EH (cell line): ENCODE measurements around the gene ZNF8.
"Not testable (repeated sequence)": the region's sequence is repeated elsewhere in the genome, so short reads cannot be mapped to it uniquely, and the experiment has no call there.

Experiments
- DNase-seq: peaks from one replicate; pipeline ENCODE4 v3.0.0-alpha.2; 2015; ENCODE audit warnings: low read depth

Gene ZNF8

DNA sequence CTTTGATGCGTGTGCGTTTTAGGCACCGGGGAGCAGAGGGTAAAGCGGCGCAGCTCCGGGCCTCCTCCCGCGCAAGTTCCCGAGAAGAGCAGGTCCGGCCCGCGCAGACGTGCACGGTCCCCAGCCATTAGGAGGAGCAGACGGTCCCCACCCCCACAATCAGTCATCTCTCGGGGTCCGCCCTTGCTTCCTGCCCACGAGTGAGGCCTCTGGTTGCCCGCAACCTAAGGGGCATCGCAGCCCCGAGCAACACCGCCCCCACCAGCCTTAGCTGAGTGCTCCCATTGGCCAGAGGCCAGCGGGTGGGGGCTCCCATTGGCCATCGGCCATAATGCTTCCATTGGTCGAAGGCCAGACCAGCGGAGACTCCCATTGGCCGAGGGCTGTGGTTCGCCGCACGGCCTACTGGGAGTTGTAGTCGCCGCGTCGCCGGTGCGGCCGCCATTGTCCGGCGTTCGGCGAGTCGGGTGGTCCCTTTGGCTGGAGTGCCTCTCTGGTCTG, at the start of gene ZNF8:
TSS of gene ZNF8 (plus strand) at position 415 of the 501 bp plus-strand sequence. CDS start 127 bp downstream, outside the sequence.
- peak; percentile 98 for DNase-seq

- DNase-seq = peak; percentile 14
Measured at GRCh38 chr19:58229255-58229639, 49.5 kb upstream of the ZNF8 start.

DNA sequence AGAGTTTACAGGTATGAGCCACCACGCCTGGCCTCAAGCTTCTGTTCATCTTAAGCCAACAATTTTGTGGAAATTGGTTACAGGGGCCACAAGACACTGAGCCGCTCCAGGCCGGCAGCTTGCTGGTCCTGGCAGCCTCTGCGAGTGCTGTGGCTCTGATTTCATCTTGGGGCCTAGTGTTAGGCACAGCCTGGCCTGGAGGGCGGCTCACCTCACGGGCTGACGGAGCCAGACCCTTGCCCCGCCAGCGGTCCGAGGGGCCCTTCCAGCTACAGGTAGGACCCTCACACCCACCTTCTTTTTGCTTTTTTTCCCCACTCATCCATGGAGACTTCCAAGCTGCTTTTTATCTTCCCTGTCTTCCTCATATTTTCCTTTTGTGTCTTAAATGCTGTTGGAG, 41.4 kb upstream of the ZNF8 start:
- DNase-seq = no peak

GRCh38 chr19:58243351-58243750, 35.4 kb upstream of the ZNF8 start:
- DNase-seq = no peak

- DNase-seq = no peak
Measured at GRCh38 chr19:58248886-58249285, 29.9 kb upstream of the ZNF8 start.

DNA sequence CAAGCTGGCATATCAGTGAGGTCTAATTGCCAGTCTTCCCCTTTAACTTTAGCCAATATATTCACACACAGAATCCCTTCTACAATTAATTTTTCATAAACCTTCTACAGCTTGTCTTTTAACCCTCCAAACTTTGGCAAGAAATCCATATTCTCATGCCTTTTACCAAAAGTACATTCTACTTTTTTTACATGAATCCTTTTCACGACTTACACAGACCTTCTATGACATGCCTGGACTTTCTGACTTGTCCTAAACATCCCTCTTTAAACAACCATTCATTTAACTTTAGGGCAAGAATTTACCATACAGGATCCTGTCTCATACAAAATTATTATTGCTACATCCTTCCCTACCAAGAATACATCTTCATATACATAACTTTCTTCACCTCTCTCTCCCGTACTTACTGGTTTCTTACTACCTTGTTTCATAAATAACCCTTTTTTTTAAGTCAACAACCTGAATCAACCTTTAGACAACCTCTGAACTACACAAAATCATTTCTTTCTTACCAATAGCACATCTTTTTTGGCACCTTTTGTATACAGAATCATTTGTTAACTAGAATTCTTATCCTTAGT, 26.6 kb upstream of the ZNF8 start:
- no peak for DNase-seq

DNA sequence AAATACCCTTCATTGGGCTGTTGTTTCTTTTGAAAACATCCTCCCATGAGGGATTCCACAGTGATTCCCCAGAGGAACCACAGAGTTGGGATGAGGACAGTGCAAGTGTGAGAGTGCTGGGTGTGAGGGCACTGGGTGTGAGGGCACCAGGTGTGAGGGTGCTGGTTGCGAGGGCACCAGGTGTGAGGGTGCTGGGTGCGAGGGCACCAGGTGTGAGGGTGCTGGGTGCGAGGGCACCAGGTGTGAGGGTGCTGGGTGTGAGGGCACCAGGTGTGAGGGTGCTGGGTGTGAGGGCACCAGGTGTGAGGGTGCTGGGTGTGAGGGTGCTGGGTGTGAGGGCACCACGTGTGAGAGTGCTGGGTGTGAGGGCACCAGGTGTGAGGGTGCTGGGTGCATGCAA, 20.5 kb upstream of the ZNF8 start:
- DNase-seq = not testable (repeated sequence)

GRCh38 chr19:58261600-58261967, 17.2 kb upstream of the ZNF8 start:
- DNase-seq = peak; percentile 4

DNA sequence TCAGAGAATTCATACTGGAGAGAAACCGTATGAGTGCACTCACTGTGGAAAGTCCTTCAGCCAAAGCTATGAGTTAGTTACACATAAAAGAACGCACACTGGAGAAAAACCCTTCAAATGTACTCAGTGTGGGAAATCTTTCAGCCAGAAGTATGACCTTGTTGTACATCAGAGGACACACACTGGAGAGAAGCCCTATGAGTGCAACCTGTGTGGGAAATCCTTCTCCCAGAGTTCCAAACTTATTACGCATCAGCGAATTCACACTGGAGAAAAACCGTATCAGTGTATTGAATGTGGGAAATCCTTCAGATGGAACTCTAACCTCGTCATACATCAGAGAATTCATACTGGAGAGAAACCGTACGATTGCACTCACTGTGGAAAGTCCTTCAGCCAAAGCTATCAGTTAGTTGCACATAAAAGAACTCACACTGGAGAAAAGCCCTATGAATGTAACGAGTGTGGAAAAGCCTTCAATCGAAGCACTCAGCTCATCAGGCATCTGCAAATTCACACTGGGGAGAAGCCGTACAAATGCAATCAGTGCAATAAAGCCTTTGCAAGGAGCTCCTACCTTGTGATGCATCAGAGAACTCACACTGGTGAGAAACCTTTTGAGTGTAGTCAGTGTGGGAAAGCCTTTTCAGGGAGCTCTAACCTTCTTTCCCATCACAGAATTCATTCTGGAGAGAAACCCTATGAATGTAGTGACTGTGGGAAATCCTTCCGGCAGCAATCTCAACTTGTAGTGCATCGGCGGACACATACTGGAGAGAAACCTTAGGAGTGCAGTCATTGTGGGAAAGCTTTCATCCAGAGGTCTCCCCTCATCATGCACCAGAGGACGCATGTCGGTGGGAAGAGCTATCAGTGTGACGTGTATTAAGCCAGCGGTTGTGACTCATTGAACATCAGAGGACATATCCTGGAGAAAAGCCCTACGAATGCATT, 16.5 kb upstream of the ZNF8 start:
- peak; percentile 10 for DNase-seq

DNA sequence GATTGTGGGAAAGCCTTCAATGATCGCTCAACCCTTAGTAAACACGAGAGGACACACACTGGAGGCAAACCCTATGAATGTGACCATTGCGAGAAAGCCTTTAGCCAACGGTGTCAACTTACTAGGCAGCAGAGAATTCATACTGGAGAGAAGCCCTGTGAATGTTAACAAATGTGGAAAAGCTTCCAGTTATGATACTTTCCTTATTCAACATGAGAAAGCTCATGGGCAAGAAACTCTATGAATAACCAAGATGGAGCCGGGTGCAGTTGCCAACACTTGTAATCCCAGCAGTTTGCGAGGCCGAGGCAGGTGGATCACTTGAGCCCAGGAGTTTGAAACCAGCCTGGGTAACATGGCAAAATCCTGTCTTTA, 15.8 kb upstream of the ZNF8 start:
- DNase-seq = no peak

DNA sequence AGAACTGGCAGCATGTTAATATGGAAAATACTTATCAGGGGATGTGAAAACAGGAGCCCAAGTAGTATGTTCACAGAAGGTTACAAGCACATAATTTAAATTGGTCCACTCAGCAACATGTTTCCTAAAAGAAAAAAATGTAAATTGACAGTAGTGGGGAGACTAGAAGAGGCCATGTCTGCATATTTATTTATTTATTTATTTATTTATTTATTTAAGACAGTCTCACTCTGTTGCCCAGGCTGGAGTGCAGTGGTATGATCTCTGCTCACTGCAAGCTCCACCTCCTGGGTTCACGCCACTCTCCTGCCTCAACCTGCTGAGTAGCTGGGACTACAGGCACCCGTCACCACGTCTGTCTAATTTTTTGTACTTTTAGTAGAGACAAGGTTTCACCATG, 13.7 kb upstream of the ZNF8 start:
- DNase-seq = no peak

DNA sequence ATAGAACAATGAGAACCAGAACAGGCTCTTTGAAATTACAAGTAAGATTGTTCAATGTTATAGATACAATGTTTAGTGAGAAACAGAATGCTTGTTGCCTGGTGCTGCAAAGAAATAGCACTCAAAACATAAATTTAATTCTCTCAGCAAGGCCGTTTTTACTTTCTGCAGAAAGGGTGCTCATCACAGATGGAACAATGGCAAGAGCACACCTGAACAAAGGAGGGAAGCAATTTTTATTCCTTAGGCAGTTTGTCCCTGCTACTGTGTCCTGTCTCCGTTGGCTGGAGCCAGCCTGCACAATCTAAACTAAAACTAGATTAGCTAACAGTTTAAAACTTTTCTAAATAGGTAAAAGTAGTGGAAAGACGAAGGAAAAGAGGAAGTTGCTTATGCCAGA, 10.4 kb upstream of the ZNF8 start:
- DNase-seq = no peak

GRCh38 chr19:58274771-58275201, 4.0 kb upstream of the ZNF8 start:
- DNase-seq = peak; percentile 19

GRCh38 chr19:58275564-58275963, 3.2 kb upstream of the ZNF8 start:
- no peak for DNase-seq

GRCh38 chr19:58277197-58277596, 1.6 kb upstream of the ZNF8 start:
- no peak for DNase-seq

GRCh38 chr19:58277748-58278540, 811 bp upstream of the ZNF8 start:
- no peak for DNase-seq

DNA sequence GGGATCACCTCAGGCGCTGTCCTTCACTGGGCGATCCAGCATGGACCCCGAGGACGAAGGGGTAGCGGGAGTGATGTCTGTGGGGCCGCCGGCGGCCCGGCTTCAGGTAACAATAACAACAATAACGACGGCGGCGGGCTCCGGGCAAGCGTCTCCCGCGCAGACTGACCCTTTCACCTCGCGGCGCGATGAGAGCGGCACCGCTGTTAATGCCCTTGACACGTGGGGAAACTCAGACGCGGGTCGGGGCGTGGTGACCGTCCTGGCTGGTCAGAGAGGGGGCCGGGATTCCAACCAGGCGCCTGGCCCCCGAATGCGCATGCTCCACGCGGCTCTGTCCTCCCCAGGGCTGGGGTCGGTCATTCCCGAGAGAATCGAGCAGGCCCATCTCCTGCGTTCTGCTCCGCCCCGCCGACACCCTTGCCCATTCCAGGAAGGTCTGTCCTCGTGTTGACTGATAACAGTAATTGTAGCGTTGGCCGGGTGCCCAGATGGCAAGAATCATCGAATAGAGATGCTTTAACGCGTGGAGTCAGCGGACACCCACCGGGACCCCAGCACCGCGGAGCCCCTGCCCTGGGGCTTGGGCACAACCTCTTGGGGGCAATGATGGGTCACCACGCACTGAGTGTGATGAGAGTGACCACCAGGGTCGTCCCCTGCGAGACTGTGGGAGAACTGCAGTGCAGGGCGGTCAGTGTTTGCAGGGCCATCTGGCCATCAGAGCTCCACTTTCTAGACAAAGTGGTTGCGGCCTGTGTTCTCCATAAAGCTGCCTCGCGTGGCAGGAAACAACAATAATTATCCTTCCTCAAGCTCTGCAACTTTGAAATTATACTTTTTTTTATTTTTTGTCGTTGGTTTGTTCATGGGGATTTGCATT, 528 bp downstream of the ZNF8 start:
- peak; percentile 65 for DNase-seq

DNA sequence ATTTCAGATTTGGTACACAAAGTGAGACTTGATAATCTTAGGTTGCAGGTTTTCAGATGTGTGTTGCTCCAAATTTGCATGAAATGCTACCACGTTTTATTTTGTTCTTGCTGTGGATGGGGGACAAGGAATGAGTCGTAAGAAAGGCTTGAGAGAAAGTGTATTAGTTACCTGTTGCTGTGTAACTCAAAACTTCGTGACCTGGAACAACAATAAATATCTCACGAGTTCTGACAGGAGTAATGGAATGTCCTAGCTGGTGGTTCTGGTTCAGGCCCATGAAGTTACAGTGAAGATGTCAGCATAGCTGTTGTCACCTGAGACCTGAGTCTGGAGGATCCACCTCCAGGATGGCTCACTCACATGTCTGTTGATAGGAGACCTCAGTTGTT, 1.2 kb downstream of the ZNF8 start:
- DNase-seq = no peak

GRCh38 chr19:58284199-58284598, 5.4 kb downstream of the ZNF8 start:
- DNase-seq = no peak

GRCh38 chr19:58291943-58292342, 13.2 kb downstream of the ZNF8 start:
- DNase-seq = no peak

GRCh38 chr19:58294743-58295374, 16.1 kb downstream of the ZNF8 start:
- no peak for DNase-seq
